HG03457 (cell line): ENCODE measurements around the gene WIPF1.
A peak's percentile ranks its signal among the peaks of the same experiment; 100 is the strongest.

Experiments
- ATAC-seq: cut with Tn5 transposase; IDR thresholded peaks from one replicate; pipeline ENCODE4 v1.9.1; 2021; ENCODE audit warnings: moderate number of reproducible peaks; ENCODE audit not compliant: unreplicated experiment

Gene WIPF1

DNA sequence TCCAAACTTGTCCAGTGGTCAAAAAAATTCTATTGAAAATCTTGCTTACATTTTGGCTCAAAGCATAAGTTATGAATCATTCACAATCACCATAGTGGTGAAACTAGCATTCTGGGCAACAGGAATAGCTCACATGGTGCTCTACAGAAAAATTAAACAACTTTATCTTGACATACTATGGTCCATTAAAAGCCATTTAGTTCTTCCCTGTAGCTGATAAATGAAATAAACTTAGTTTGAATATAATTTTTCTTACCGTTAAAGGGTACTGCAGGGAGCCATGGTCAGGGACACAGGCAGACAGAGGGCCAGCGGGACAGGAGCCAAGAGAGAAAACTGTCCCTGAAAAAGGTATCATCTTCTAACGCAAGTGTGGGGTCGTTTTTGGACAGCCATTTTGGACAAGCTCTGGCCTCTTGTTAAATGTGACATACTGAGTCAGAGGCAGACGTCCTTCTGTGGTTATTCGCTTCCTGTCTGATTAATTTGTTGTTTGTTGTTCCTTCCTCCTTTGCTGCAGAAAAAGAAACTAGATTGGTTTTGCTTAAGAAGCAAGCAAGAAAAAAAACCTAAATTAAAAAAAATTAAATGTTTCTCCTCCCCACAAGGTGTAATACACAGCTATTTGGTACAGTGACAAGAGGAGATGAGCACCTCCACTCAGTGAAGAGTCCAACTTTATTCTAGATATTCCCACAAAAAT lies at the start of gene WIPF1:
TSS of gene WIPF1 (minus strand) at position 460 of the 703 bp plus-strand sequence. CDS start 12,231 bp downstream, outside the sequence.
- peak; percentile 41 for ATAC-seq

DNA sequence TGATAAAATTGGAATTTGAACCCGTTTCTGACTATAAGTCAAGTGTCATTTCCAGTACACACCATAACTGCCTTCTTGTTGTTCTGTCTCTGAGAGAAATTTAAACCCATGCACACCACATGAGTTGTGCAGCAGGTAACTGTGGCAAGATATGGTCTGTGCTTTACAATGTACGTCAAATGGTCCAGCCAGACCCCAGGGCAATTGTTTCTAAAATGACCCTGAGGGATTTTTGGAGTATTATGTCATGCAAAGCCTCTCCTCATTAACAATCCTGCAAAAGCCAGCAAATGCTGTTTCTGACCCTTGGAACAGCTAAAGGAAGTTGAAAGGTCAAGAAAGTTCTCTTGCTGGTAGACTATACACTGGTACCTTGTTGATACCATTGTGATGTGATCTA lies 47.7 kb upstream of the WIPF1 start:
- ATAC-seq = no peak

DNA sequence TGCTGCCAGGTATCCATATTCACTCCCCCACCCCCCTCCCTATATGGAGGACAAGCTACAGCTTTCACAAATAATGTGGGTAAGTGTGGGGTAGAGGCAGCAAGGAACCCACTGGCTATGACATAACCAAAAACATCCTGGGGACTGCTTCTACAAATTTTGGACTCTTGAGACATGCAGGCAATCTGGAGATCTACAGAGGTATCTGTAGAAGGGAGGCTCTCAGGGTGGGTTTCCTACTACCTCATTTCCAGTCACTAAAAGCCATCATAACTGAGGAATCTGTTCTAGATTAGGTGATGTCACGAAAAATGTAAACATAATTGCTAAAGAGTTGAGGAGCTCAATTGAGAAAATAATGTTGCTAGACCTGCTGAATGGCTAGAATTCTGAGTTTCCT lies 46.8 kb upstream of the WIPF1 start:
- no peak for ATAC-seq

GRCh38 chr2:174643356-174643755 lies 45.8 kb upstream of the WIPF1 start:
- no peak for ATAC-seq

GRCh38 chr2:174641168-174641567 lies 43.6 kb upstream of the WIPF1 start:
- no peak for ATAC-seq

DNA sequence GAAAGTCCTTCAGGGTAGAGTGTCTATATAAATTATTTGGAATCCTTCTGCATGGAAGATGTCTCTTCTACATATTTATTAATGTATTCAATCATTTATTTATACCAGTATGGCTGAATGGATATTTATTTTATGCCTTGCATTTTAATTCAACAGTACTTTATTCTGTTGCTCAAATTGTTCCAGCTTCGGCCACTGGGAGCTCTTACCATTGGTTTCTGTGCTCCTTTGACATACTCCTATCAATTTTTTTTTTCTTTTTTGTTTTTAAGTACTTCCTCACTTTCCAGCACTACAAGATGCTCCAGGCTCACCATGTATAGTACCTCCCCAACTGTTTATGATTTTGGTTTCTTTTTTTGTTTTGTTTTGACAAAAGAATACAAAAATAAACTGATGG lies 39.4 kb upstream of the WIPF1 start:
- ATAC-seq = no peak

DNA sequence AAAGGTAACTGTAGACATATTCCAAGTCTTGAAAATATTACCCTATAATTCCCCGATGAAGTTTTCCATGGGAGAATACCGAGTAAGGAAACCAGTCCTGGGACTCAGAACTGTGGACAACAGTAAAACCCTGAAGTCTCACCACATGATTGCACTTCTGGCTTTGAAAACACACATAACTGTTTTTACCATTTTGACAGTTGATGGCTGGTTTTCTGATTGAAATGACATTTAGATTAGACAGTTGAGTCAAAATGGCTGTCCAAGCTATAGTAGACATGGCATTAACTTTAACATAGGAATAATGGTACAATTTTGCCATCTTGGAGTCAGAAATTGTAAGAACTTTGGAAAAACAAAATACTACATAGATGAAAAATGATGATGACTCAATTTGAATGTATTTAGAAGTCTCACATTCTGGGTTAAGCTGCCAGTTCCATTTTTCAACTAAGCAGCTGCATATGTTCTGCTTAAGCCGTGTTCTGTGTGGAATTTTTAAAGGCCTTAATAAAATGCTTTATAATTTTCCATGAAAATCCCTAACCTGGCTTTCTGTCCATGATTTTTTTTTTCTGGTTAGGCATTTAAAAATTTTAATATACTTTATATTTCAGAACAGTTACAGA lies 38.3 kb upstream of the WIPF1 start:
- ATAC-seq = no peak

- ATAC-seq = no peak
Measured at GRCh38 chr2:174635015-174635593, 37.5 kb upstream of the WIPF1 start.

GRCh38 chr2:174634130-174635014 lies 36.8 kb upstream of the WIPF1 start:
- peak; percentile 63 for ATAC-seq

DNA sequence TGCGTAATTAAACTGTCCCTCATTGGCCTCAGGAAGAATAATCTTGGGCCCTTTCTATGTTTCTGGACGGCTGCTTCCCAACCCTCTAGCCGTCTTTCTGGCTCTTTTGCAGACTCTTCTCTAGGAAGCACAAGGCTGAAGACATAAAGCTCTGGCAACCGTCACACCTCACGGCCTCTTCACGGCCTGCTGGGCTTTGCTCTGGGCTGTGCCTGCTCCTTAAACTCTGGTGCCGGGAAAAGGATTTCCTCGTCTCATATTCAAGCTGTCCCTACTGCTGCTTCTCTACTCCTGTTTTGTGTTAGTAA lies 36.0 kb upstream of the WIPF1 start:
- ATAC-seq = no peak

DNA sequence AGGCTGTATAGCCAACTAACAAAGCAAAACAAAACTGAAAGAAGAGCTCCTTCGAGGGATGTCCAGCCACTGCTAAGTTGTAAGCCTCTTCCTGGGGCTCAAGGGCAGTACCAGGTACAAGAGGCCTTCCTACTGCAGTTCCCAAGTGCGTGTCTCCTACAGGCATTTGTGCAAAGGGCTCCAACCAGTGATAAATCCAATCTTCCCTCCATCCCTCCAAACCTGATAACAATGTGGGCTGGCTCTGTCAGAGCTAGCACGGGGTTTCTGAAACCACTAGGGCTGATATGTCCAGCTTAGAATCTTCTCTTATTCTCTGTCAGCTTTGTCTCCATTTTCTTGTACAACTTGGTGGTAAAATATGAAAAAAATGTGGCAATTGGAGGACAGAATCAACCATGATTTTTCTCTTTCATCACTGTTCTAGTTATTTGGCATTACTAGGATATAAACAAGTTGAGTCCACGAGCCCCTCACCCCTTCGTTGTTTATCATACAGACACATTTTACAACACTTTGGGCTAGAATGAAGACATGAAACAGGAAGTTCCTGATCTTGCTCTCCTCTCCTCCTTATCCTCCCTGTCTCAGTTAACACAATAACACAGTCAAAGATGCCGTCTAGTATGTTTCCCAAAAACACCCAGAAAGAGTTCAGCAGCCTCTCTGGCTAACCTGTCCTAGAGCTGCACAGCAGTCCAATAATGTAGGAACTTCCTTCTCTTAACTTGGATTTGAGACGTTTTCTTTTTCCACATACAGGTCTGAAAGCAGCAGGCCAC lies 35.4 kb upstream of the WIPF1 start:
- no peak for ATAC-seq

- ATAC-seq = no peak
Measured at GRCh38 chr2:174631009-174631981, 33.7 kb upstream of the WIPF1 start.

DNA sequence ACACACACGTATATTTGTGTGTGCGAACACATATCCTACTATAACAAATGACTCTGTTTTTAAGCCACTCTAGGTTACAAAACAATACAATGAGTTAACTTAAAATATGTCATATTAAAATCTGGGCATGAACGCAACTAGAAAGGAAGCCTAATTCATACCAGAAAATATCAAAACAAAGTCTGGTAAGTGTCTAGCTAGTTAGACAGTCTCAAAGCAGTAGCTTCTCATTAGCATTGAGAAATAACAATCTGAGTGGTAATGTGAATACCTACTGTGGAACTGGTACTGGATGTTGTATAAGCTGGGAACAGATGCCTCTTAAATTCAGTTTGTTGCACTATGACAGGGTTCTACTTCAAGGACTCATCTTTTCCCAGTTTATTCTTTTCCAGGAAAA lies 32.5 kb upstream of the WIPF1 start:
- ATAC-seq = no peak

- ATAC-seq = no peak
Measured at GRCh38 chr2:174629506-174629905, 31.9 kb upstream of the WIPF1 start.

- ATAC-seq = no peak
Measured at GRCh38 chr2:174628528-174629169, 31.0 kb upstream of the WIPF1 start.

DNA sequence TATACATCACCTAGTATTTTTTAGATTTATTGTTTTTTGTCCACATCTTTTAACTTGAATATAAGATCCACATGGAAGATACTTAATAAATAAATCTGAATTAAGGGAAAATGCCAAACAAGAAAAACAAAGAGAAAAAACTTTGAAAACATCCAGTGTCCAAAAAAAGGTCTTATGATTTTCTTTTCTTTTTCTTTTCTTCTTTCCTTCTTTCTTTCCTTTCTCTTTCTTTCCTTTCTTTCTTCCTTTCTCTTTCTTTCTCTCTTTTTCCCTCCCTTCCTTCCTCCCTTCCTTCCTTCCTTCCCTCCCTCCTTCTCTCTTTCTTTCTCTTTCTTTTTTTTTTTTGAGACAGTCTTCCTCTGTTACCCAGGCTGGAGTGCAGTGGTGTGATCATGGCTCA lies 29.6 kb upstream of the WIPF1 start:
- no peak for ATAC-seq

DNA sequence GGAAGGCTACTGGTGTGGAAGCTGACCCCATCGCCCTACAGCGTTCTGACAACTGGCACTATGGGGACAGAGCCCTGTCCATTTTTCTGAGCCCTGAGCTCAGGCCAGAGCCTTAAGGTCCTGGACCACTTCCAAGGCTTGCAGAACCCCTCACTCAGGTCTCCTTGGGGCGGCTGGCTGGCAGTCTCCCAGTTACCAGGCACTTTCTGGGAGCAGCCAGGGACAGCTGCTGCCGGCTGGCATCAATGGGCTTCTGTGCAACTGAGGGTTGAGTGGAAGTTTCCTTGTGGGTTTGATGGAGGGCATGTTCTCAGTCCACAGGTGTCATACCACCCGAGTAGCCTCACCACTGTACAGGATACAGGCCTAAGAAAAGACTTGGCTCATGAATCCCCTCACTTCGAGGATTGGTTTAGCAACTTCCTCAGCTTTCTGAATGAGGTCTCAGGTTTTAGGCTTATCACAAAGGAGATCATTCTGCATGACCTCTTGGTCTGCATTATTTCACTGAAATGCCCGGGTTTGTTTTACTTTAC lies 27.4 kb upstream of the WIPF1 start:
- ATAC-seq = no peak

DNA sequence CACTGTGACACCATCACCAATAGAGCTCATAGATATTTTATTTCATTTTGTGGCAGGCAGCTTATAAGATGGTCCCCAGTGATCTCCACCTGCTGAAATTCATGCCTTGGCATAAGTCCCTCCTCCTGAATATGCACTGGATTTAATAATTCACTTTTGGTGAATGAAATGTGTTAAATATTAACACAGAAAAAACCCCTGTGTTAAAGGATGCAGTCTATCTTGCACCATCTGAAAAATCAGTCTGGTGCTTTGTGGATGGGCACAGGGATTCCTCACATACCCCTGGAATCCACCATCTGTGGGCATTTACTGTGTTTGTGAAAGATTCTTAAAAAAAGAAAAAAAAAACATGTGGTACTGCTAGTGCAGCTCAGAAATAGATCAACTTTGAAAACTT lies 26.1 kb upstream of the WIPF1 start:
- no peak for ATAC-seq

DNA sequence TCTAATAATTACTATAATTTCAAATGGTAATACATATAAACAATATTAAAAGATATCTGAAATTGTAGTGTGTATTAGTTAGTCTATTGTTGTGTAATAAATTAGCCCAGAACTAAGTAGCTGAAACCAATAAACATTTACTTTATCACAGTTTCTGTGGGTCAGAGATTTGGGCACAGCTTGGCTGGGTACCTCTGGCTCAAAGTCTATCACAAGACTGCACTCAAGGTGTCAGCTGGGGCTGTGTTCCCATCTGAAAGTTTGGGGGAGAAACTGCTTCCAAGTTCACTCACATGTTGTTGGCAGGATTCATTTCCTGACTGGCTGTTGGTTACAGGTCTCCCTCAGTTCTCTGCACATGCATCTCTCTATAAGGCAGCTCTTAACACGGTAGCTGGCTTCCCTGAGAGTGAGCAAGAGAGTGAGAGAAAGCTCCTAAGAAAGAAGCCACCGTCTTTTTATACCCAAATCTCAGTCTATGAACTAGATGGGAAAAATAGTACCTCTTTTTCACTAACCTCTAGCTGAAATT lies 25.6 kb upstream of the WIPF1 start:
- ATAC-seq = no peak
